Colon (tissue), 2 donors: ENCODE data around the gene CIT.
"Not testable (repeated sequence)": the region's sequence is repeated elsewhere in the genome, so short reads cannot be mapped to it uniquely, and the experiment has no call there.

ENCODE experiments used
- FAIRE-seq: peaks from 2 replicates; lab custom pipeline; 2012; peaks lifted over from hg19 to GRCh38; lab: Jason Lieb, UNC
- donor health status: control.
- donor health status: control.

CIT gene

DNA sequence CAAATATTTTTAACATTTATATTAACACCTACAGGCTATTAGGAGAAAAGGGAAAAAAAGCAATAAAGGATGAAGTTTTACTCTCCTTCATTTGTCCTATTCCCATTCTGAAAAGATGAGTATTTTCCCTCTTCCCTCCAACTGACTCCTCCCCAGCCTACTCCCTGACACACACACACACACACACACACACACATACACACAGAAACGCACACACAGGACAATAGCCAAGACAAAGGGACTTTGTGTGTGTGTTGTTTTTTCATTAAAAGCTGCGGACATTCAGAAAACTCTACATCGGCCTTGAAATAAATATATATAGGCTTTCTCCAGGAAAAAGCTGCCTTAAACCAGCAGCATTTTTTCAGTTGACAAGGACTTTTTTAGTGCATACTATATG, 134.4 kb downstream of the CIT start:
- FAIRE-seq = no peak

DNA sequence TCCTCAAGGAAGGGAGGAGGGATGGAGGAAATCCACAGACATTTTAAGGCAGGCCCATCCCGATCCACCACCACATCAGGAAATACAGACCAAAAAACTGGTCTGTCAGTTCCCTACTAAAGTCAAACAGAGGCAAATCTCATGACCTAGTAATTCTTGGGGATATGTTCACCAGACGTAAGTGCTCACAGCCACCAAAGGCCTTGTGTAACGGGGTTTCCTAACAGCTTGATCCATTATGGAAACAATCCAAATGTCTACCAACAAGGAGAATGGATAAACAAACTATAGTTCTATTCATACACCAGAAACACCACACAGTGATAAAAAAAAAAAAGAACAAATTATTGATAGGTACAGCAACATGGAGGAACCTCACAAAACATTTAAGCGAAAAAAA, 136.3 kb downstream of the CIT start:
- FAIRE-seq = no peak

DNA sequence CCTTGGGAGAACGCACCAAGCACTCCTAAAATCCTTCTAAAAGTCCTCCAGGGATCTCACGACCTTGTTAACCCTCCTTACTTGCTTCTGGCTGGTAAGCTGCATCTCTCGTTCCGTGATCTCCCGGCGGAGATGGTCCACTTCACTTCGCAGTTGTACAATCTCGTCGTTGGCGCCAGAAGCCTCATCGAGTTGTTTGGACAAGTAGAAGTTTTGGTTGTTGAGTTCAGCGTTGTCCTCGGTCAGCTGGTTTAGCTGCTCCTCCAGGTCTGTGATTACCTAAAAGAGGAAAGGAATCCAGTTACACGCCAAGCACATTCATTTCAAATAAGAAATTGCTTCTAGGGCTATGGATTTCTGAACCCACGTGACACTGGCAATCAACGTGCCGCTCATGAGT, 142.0 kb downstream of the CIT start:
- FAIRE-seq = no peak

DNA sequence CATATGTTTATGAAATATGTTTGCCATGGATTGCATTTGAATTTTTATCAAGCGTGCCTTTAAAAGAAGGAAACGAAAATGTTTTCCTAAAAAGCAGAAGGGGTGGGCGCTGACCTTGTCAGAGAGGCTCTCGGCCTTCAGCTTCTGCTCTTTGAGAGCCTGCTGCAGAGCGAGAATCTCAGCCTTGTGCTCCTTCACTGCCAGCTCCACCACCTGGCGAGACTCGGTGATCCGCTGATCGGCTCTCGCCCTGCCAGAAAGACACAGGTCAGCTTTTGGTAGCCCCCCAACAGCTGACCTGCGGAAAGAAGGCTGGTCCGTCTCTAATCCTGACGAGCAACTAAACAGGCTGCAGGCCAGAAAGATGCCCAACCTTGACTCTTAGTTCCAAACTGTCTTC, 146.7 kb downstream of the CIT start:
- no peak for FAIRE-seq

DNA sequence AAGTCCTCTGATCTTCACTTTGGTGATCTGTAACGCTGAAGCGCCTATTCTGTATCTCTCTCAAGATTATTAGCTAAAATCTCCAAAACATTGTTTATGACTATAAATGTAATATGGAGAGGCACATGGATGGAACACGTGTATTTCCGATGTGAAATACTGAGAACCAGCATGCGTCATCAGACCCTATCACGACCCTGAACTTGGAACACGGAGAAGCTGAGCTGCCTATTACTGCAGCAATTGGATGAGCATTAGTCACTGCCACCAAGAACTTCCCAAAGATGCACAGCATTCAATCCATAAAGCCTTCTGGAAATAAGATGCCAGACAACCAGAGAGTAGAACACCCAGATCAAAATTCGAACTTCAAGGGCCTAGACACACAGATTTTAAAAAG, 147.2 kb downstream of the CIT start:
- FAIRE-seq = no peak

DNA sequence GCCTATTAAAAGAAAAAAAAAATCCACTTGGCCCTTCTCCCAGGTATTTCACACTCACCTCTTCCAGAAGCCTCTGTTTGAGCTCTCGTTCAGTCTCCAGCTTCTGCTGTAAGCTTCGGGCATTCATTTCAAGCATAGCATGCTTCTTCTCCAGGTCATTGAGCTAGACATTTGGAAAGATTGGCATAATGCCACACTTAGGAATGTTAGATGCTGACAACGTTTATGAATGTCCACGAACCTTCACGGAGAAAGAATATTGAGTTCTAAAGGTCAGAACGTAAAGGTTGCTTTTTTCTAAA, 148.7 kb downstream of the CIT start:
- FAIRE-seq = no peak

DNA sequence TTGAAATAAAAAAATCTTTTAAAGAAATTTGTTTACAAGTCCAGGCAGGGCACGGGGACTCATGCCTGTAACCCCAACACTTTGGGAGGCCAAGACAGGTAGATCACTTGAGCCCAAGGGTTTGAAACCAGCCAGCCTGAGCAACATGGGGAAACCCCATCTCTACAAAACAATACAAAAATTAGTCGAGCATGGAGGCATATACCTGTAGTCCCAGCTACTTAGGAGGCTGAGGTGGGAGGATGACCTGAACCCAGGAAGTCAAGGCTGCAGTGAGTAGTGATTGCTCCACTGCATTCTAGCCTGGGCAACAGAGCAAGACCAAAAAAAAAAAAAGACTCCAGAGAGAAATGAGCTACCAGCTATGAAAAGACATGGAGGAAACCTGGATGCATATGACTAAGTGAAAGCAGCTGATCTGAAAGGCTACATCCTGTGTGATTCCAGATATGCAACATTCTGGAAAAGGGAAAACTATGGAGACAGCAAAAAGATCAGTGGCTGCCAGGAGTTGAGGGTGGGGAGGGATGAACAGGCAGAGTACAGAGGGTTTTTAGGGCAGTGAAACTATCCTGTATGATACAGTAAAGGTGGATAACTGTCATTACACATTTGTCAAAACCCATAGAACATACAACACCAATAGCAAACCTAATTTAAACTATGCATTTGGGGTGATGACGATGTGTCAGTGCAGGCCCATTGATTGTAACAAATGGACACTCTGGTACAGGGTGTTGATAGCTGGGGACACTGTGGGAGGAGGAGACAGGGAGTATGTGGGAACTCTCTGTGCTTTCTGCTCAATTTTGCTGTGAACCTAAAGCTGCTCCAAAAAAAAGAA, 149.3 kb downstream of the CIT start:
- FAIRE-seq = no peak

DNA sequence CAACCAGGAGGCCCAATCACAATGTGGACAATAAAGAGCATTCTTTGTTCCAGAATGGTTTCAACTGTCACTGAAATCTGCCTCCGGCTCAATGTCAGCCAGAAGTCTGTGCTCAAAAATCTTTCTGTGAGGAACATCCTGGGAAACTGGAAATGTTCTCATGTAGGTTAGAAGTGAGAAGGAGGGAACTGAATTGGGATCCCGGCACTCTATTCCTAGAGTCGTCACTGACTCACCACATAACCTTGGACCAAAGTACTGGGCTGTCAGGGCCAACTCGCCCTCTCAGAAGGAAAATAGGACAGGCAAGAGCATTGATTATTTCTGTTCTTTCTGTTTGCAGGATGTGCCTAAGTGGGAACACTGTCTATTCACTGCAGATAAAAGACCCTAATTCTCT, 151.6 kb downstream of the CIT start:
- no peak for FAIRE-seq

DNA sequence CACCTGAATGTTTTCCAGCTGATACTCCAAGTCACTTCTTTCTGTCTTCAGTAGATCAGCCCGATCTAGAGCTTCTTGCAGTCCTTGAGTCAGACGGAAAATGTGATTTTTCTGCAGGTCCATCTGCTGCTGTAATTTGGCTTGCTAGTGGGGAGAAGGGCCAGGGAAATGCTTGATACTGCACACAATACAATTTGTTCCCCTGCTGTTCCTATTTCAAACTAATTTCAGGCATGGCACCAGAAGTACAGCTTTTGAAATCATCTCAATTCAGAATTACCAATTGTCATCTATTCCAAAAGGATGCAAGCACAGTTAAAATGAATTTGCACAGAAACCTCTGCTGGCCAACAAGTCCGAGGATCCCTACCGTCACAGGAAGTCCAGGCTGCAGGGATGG, 155.8 kb downstream of the CIT start:
- FAIRE-seq = no peak

DNA sequence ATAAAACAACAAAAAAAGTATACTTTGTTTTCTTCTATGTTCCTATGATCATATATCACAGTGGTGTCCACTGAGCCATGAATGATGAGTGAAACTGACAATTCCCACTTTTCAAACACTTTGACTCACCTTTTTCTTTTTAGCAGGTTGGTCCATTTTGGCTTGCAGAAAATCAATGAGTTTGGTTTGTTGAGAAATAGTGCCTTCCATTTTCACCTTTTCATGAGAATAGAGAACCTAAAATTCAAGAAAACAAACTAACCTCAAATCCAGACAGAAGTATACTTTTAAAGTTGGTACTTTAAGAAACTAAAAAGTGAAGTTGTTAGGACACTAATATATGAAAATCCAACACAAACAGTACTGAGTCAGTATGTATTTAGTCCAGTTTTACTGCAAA, 156.8 kb downstream of the CIT start:
- no peak for FAIRE-seq

DNA sequence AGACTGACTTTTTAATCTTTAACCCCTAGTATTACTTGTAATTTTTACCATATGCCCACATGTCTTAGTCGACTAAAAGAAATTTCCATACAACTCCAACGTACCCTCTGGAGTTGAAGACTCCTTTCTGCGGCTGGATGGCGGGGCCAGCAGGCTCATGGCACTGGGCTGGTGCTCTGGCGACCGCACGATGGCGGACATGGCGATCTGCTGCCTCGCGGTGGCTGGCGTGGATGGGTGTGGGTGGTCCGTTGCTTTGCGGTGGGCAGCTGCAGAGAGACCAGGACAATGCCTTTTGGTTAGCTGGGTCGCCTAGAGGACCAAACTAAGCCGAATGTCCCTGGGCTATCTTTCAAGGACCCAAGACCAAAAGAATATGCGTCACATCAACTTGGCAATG, 159.0 kb downstream of the CIT start:
- FAIRE-seq = no peak

DNA sequence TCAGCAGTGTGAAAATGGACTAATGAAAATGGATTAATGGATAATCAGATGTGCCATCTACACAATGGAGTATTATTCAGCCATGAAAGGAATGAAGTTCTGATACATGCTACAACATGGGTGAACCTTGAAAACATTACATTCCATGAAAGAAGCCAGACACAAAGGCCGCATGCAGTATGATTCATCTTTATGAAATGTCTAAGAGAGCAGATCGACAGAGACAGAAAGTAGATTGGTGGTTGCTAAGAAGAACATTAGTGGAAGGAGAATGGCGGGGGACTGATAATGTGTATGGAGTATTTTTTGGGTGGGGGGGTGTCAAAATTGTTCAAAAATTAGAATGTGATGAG, 161.9 kb downstream of the CIT start:
- no peak for FAIRE-seq

DNA sequence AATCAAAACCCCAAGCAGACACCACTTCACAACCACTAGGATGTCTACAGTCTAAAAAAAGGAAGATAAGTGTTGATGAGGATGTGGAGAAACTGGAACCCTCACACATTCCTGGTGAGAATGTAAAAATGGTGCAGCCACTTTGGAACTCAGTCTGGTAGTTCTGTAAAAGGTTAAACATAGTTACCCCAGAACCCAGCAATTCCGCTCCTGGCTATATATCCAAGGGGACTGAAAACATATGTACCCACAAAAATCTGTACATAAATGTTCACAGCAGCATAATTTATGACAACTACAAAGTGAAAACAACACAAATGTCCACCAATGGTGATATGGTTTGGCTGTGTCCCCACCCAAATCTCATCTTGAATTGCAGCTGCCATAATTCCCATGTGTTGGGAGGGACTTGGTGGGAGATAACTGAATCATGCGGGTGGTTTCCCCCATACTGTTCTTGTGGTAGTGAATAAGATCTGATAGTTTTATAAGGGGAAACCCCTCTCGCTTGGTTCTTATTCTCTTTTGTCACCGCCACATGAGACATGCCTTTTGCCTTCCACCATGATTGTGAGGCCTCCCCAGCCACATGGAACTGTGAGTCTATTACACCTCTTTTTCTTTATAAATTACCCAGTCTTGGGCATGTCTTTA, 162.4 kb downstream of the CIT start:
- FAIRE-seq = no peak

DNA sequence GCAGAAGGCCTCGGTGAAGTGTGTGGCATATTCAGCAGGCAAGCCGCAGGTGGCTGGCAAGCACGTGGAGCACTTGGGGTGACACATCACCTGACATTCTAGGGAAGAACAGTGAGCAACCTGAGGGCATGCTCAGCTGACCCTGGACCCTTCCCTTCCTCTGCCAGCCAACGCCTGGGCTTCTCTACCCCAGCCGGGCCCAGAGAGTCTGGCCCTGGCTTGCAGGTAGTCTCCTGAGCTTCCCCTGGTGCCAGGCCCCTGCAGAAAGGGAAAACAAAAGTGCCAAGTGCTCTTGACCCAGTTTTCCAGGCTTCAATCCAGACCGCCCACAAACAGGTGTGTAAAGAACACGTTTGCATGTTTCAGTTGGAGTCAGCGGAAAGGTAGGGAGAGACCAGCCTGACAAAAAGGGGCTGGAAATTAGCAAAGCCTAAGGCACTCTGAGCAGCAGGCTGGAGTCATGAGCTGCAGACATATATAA, 163.5 kb downstream of the CIT start:
- FAIRE-seq = no peak

DNA sequence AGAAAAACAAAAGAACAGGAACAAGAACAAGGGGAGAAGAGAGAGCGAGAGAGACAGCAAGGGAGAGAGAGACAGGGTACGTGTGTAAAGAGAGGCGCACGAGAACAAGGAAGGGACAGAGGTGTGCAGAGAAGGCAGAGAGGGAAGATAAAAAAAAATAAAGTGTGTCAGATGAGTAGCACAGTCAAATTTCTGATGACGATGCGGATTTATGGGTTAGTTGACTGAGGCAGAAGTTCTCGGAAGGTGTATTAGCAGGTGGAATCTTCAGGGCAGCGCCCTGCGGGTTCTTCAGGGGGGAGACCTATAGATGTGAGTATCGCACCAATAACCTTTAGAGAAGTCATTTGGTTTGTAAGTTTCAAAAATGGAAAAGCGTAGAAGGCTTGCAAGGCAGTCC, 164.4 kb downstream of the CIT start:
- FAIRE-seq = no peak

DNA sequence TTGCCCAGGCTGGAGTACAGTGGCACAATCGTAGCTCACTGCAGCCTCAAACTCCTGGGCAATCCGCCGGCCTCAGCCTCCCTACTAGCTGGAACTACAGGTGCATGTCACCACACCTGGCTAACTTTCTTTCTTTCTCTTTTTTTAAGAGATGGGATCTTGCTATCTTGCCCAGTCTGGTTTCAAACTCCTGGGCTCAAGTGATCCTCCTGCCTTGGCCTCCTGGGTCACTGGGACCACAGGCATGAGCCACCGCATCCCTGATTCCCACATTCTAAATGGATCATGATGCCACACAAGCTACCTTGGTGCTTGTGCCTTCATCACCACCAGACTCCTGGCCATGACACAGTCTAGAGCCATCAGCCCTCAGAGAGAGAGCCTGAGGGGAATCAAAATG, 165.4 kb downstream of the CIT start:
- no peak for FAIRE-seq

DNA sequence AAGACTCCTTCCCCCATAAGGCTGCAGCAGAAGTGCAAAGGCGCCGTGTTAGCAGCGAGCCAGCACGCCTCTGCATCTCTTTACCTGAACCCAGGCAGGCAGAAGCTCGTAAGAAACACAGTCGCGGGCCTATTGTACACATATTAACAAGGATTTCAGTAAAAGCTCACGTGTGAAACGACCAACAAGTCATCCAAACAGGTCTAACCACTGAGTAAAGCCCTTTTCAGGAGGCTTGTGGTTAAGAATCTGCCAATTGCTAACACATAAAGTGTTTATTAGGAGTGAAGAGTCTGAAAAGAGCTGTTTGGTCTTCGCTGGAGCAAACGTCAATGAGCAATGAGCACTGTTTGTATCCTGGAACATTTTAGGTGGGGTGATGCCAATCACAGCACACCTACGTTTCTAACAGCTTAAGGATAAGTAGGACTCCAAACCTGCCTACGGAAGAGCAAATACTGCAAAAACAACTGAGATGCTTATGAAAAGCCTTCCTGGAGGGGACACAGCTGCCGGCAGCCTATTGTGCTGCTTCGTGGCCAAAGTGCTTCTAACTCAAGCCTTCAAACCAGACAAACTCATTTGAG, 166.1 kb downstream of the CIT start:
- no peak for FAIRE-seq

DNA sequence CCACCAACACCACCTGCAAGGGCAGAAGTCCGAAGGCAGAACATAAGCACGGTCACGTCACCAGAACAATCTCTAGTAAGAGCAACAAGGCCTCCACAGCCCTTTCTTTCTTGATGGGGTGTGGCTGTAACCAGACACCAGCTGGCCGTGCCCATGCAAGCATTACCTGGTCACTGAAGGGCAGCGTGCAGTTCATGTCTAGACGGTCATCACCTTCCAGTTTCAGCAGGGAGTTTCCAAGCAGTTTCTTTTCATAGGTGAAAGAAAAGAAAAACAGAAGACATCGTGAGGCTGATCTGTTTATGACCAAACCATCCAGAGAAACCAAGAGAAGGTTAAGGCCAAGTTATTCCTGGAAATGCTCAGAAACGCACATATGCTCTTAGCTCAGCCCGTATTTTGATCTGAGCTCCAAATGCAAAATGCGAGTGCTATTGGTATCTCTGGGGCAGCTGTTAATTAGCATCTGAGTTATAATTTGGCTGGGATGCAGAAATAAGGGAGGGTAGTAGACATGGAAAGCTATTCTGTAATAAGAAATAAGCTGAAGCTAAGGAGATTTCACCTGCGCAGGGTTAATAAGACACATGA, 166.7 kb downstream of the CIT start:
- no peak for FAIRE-seq

DNA sequence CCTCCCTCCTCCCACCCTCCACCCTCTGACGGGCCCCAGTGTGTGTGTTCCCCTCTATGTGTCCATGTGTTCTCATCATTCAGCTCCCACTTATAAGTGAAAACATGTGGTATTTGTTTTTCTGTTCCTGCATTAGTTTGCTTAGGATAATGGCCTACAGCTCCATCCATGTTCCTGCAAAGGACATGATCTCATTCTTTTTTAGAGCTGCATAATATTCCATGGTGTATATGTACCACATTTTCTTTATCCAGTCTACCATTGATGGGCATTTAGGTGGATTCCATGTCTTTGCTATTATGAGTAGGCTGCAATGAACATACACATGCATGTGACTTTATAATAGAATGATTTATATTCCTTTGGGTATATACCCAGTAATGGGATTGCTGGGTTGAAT, 170.7 kb downstream of the CIT start:
- FAIRE-seq = not testable (repeated sequence)

DNA sequence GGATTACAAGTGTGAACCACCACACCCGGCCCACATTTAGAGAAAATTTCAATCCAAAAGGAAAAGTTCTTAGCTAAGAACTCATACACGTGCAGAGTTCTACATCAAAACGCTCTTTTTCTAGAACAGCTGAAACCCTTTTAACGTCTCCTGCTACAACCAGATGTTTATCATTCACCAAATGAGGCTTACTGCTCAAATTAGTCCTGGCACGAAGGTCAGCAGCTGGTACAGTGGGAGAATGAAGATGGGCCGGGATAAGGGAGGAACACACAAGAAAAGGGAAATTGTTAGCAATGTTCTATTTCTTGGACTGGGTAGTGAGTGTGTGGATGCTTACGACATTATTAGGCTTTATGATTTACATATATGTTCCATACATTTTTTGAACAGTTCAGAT, 171.9 kb downstream of the CIT start:
- FAIRE-seq = no peak

DNA sequence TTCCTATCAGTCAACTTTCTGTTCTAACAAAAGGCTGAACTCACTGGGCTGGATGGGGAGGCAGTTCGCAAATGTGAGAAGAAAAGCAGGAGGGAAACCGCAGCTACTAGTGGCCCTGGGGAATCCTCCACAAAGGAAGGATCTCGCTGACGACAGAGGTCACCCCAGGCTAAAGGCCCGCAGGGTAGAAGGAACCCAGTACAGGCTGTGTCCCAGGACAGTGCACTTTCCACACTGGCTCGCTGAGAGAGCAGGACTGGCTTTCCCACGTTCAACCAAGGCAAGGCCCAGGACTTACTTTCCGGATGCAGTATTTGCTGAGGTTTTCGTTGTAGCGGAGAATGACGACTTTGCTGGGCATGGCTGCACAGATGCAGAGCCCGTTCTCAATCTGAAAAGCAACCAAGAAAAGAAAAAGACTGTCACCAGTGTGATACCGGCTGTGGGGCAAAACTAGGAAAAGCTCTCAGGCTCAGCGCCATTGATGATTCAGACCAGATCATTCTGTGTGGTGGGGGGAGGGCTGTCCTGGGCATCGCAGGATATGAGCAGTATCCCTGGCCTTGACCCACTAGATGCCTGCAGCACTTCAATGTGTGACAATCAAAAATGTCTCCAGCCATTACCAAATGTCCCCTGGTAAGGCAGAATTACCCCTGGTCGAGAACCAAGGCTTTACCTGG, 172.9 kb downstream of the CIT start:
- FAIRE-seq = no peak

DNA sequence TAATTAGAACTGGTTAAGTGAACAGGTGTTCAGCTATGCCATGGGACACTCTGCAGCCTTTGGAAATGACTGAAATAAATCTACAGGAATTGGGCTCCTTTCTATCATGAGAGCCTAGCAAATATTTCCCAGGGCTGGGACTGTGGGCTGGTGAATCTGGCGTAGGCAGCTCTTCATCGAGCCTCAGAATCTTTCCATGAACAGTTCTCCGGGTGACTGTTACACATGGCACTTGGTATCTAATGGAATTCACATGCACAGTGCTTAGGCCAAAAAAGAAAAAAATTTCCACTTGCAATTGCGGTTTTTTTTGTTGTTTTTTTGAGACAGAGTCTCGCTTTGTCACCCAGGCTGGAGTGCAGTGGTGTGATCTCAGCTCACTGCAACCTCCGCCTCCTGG, 177.0 kb downstream of the CIT start:
- no peak for FAIRE-seq
